Activated CD4-positive, alpha-beta T cell treated with anti-CD3 and anti-CD28 coated beads for 1 hour (primary cell): ENCODE data around the gene DEXI.

Source experiments
- DNase-seq: peaks from one replicate; pipeline ENCODE4 v3.0.0-alpha.2; 2020

Gene DEXI

GRCh38 chr16:10923650-10924214, 18.5 kb downstream of the DEXI start:
- DNase-seq = no peak

- no peak for DNase-seq
Measured at GRCh38 chr16:10923146-10923649, 19.1 kb downstream of the DEXI start.

GRCh38 chr16:10922328-10923145, 19.7 kb downstream of the DEXI start:
- DNase-seq = no peak

- DNase-seq = no peak
Measured at GRCh38 chr16:10921536-10922327, 20.5 kb downstream of the DEXI start.

GRCh38 chr16:10920726-10921427, 21.4 kb downstream of the DEXI start:
- no peak for DNase-seq

DNA sequence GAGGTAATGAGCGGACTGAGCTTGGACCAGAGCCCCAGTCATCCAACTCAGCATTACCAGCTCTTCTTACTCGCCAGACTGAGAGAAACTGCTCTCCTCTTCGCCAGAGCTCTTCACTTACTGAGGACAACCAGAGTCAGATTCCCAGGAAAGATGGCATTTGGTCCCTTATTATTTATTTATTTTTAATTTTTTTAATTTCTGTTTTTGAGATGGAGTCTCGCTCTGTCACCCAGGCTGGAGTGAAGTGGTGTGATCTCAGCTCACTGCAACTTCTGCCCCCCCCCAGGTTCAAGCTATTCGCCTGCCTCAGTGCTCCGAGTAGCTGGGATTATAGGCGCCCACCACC, 23.3 kb downstream of the DEXI start:
- no peak for DNase-seq

DNA sequence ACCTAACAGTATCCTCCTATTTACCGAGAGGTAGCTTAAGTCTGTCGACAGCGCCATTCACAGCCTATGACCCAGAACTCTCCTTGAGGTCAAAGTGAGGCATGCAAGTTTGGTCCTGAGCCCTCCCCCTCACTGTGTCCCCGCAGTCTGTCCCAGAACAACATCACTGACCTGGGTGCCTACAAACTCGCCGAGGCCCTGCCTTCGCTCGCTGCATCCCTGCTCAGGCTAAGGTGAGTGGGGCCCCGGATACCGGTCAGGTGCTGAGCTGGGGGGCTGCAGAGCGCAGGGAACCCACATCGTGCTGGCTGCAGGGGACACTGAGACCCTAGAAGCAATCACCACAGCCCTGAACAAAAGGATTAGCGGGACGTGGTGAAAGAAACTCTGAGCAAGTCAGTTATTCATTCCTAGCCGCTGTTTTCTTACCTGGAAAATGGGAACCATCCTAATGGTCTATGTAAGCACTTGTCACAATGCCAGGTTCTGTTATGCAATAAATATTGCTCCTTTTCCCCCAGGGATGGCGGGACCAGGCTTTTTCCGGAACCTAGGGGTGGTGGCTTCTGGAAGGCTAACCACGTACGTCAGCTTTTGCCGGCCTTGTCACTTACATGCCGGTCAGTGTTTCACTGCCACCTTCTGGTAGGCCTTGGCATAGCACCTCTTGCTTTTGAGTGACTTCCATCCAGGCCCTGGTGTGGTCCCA, 23.8 kb downstream of the DEXI start:
- peak; percentile 57 for DNase-seq

DNA sequence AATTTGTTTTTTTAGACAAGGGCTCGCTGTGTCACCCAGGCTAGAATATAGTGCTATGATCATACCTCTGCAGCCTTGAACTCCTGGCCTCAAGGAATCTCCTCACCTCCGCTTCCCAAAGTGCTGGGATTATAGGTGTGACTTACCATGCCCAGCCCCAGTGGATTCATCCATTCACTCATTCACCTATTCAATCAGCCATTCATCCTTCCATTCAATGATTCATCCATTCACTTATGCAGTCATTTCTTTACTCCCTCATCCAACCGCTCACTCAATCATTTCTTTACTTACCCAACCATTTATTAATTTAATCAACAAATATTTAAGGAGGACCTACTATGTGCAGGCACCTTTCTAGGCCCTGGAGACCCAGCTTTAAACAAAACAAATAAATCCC, 25.7 kb downstream of the DEXI start:
- DNase-seq = no peak

- no peak for DNase-seq
Measured at GRCh38 chr16:10911267-10911666, 31.0 kb downstream of the DEXI start.

GRCh38 chr16:10907757-10908045, 34.6 kb downstream of the DEXI start:
- no peak for DNase-seq

DNA sequence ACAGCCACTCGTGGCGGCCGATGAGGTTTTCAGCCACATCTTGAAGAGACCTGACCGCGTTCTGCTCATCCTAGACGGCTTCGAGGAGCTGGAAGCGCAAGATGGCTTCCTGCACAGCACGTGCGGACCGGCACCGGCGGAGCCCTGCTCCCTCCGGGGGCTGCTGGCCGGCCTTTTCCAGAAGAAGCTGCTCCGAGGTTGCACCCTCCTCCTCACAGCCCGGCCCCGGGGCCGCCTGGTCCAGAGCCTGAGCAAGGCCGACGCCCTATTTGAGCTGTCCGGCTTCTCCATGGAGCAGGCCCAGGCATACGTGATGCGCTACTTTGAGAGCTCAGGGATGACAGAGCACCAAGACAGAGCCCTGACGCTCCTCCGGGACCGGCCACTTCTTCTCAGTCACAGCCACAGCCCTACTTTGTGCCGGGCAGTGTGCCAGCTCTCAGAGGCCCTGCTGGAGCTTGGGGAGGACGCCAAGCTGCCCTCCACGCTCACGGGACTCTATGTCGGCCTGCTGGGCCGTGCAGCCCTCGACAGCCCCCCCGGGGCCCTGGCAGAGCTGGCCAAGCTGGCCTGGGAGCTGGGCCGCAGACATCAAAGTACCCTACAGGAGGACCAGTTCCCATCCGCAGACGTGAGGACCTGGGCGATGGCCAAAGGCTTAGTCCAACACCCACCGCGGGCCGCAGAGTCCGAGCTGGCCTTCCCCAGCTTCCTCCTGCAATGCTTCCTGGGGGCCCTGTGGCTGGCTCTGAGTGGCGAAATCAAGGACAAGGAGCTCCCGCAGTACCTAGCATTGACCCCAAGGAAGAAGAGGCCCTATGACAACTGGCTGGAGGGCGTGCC, 35.1 kb downstream of the DEXI start:
- DNase-seq = no peak

DNA sequence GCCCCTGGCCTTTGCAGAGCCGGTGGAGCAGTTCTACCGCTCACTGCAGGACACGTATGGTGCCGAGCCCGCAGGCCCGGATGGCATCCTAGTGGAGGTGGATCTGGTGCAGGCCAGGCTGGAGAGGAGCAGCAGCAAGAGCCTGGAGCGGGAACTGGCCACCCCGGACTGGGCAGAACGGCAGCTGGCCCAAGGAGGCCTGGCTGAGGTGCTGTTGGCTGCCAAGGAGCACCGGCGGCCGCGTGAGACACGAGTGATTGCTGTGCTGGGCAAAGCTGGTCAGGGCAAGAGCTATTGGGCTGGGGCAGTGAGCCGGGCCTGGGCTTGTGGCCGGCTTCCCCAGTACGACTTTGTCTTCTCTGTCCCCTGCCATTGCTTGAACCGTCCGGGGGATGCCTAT, 35.8 kb downstream of the DEXI start:
- DNase-seq = no peak

DNA sequence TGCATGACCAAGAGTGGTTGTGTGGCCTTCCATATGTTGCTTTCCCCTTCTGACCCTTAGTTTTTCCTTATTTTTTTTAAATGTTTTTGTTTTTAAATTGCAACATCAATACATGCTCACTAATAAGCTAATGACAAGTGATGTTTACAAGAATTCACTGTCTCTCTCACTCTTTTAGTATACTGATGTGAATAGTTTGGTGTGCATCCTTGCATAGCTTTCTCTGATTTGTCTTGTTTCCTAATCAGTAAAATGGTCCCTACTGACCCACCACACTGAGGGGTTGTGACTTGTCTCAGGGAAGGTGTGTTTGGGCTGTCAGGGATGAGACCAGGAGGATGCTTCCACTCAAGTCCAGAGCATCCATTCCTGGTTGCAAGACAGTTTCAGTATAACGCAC, 39.3 kb downstream of the DEXI start:
- no peak for DNase-seq

GRCh38 chr16:10897134-10897533, 45.1 kb downstream of the DEXI start:
- DNase-seq = no peak

DNA sequence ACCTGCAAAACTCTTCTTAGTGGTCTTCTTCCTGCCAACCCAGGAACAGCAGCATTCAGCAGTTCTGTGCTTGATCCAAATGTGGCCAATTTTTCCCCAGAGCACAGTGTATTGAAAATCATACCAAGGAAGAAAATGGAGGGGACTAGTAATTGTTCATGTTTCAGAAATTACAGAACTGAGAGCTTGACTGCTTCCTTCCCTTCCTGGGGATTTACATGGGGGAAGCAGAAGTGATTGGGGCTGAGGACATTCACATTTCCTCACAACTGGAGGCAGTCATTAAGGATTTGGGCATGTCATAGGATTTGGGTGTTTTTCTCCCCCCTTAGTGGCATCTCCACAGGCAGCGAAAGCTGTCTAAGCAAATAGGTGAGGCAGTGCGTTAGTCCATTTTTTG, 45.5 kb downstream of the DEXI start:
- no peak for DNase-seq

DNA sequence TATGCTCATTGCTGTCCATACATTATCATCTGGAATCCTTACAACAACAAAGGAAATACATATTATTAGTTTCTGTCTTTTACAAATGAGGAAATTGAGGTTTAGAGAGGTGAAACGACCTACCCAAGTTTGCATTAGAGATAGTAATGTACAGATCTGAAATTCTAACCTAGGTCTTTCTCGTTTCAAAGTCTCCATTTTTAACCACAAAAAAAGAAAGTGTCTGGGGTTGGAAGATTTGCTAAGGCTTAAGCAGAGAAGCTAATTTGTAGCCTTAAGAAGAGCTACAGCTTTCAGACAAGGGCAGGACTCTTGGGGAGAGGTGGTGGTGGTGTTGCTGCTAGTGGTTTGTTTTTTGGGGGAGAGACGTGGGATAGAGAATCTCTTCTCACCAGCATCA, 46.1 kb downstream of the DEXI start:
- DNase-seq = no peak

DNA sequence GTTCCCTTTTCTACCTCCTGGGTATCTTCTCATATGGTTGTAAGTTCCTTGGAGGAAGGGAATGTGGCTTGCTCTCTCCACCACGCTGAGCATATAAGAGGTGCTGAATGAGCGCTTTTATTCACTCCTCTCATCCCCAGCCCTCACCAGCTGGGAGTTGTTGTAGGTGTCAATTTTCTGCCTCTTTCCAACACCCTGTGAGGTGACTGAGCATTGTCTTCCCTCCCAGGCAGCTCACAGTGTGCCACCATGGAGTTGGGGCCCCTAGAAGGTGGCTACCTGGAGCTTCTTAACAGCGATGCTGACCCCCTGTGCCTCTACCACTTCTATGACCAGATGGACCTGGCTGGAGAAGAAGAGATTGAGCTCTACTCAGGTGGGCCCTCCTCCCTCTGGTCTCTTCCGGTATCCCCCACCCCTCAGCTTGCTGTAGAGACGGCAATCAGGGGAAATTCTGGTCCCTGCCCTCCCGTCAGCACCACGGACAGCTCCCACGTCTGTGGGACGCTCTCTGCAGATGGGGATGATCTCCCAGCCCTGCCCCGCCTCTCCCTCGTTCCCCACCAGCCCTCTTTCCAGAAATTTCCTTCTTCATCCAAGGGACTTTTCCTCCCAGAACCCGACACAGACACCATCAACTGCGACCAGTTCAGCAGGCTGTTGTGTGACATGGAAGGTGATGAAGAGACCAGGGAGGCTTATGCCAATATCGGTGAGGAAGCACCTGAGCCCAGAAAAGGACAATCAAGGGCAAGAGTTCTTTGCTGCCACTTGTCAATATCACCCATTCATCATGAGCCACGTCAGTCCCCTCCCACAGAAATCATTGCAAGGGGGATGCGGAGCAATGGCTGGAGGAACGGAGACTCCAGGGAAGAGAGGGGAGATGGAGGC, 47.0 kb downstream of the DEXI start:
- DNase-seq = no peak

- DNase-seq = no peak
Measured at GRCh38 chr16:10892782-10893318, 49.4 kb downstream of the DEXI start.

- DNase-seq = no peak
Measured at GRCh38 chr16:10889855-10890254, 52.4 kb downstream of the DEXI start.

GRCh38 chr16:10888320-10888937, 53.8 kb downstream of the DEXI start:
- no peak for DNase-seq
